GM12801 (cell line): ENCODE results near the gene CHCHD3.

Source experiments
- TF ChIP-seq, protein P1 (sequence below): IDR thresholded peaks from one replicate; pipeline ENCODE4 v1.5.1; 2011; ENCODE audit warnings: control low read depth; ENCODE audit not compliant: insufficient read length; ENCODE audit errors: extremely low read depth

Gene CHCHD3

DNA sequence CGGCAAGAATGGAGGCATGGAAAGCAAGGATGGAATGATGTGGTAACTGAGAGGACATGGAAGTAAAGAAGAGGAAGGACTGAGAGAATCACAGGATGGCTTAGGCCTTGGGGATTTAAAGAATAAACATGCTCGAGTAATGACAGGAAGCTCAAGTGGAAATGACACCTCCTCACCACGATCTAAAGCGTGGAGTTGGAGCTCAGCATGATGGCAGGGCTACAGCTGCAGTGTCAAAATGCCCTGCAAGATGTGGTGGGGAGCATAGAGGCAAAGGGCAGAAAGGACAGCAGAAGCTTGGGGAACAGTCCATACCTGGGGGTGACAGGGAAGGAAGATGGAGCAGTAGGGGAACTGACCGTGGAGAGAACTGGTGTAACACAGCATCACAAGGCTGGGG lies 276.1 kb downstream of the CHCHD3 start:
- TF ChIP-seq, protein P1, sequence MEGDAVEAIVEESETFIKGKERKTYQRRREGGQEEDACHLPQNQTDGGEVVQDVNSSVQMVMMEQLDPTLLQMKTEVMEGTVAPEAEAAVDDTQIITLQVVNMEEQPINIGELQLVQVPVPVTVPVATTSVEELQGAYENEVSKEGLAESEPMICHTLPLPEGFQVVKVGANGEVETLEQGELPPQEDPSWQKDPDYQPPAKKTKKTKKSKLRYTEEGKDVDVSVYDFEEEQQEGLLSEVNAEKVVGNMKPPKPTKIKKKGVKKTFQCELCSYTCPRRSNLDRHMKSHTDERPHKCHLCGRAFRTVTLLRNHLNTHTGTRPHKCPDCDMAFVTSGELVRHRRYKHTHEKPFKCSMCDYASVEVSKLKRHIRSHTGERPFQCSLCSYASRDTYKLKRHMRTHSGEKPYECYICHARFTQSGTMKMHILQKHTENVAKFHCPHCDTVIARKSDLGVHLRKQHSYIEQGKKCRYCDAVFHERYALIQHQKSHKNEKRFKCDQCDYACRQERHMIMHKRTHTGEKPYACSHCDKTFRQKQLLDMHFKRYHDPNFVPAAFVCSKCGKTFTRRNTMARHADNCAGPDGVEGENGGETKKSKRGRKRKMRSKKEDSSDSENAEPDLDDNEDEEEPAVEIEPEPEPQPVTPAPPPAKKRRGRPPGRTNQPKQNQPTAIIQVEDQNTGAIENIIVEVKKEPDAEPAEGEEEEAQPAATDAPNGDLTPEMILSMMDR, result no peak

DNA sequence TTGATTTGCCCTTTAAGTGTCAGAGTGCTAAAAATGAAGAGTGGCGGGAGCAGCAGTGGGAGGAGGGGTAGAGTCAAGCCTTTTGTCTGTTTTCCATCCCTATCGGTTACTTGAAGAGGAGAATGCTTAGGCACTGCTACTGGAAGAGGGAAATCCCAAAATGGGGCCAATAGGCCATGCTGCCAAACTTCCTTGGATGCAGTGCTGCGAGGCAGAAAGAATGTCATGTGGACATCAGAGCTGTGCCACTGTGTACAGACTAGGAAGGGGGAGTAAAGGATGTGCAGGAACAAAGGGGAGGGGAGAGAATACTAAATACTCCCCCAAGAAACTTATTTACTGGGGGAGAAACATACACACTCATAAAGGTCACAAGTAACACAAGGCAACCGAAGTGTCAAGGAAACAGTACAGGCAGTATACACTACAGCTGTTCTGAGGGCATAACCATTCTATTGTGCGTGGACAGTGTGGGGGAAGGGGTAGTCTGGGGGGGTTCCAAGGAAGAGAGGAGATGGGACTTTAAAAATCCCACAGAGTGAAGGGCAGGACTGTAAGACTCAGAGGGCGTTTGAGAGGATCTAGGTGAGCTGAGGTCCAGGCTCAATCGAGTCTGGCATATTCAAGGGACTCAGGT lies 276.9 kb downstream of the CHCHD3 start:
- TF ChIP-seq, protein P1, result no peak

DNA sequence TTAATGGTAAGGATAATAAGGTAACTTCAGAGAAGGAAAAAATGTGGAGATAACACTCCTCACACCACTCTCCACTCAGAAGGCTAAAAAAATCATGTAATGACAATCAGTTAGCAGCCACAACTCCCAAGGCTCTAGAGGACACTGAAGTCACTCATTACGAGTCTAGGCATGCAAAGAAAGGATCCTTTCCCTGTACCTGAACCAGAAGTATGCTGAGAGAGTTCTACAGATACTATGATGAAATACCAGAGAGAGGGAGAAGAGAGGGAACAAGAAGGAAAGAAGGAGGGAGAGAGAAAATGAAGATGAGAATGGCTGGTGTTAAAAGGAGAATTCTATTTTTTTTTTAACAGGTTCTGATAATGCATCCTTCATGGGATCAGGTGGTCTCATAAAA lies 281.4 kb downstream of the CHCHD3 start:
- TF ChIP-seq, protein P1, result no peak

DNA sequence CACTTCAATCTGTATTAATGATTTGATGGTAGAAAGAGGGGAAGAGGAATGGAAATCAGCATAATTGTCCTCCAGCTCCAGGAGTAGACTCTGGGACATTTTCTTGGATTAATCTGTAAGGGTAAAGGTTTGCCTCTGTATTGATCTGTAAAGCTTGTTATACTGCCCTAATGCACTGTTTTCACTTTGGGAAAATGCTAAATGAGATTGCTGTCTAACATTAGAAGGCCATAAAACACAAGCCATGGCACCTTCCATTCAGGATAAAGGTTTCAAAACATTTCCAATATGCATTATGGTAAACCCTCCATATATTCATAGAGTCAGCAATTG lies 282.8 kb downstream of the CHCHD3 start:
- TF ChIP-seq, protein P1, result no peak

DNA sequence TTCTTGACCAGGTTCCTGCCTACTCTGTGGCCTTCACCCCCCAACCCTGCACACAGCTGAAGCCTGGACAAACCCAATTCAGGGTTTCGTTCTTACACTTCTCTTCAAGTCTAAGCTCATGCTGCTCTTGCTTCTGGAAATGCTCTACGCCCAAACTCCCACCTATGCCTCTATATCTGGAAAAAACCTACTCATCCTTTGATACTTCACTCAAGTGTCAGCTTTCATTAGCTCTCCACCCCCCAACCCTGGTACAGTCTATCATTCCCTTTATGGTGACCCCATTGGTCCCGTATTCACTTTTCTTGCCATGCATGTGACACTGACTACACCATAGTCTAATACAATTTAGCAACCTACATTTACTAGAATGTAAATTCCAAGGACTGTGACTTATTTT lies 284.7 kb downstream of the CHCHD3 start:
- TF ChIP-seq, protein P1, result no peak

DNA sequence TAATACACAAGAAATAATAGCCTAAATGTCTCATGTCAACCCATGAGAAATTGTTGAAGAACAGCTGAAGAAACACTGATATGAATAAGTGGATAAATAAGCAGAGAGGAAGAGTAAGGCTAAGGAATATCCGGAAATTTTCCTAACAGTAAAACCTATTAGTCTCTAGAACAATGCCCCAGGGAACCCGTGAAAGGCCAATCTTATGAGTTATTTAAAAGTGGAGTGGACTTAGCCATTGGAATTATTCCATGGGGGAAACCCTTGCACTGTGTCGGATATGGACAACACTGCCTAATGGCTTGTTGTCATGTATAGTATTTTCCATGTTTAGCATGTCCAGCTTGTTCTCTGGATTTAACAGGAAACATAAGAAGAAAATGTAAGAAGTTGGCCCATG lies 288.4 kb downstream of the CHCHD3 start:
- TF ChIP-seq, protein P1, result no peak

DNA sequence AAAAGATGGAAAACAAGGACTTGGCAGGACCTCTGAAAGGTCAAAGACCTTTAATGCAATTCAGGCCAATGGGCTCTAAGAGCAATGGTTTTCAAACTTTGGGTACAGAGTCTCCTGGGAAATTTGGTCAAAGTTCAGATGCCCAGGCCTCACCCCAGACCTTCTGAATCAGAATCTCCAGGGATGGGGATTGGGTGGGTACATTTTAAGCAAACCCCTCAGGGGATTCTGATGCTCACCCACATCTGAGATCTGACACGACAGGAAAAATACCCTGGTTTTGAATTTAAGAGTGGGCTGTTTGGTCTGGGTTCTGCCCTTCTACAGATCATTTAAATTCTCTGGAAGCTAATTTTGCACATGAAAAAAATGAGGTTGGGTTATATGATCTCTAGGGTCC lies 290.9 kb downstream of the CHCHD3 start:
- TF ChIP-seq, protein P1, result no peak
